H1 (cell line): ENCODE results near the gene AMN. TPM values are rescaled to one million over a fixed set of nuclear protein-coding genes. Genes with fewer than 3 reads are reported as not detected.
A peak's percentile ranks its signal among the peaks of the same experiment; 100 is the strongest.

Experiments used
- CTCF ChIA-PET: fragments of 300-600 bp; sonication (Branson Sonifier 250); formaldehyde crosslinking; loops from one replicate; lab custom pipeline; 2021; ENCODE audit not compliant: partially characterized antibody; lab: Charles Lee
- POLR2A ChIA-PET: fragments of 300-600 bp; sonication (Branson Sonifier 250); formaldehyde crosslinking; loops from one replicate; lab custom pipeline; 2021; ENCODE audit warnings: inconsistent platforms; ENCODE audit not compliant: partially characterized antibody; lab: Charles Lee
- DNase-seq, 2 experiments: peaks; one replicate each; pipeline versions ENCODE4 v3.0.0 to v3.0.0-alpha.2; 2010 to 2022; ENCODE audit warnings: low spot score in 2 of 2, low read depth in 1 of 2, mixed read lengths in 1 of 2
- FAIRE-seq: peaks from 2 replicates; lab custom pipeline; 2011; peaks lifted over from hg19 to GRCh38; lab: Jason Lieb, UNC
- H2AFZ ChIP-seq: 2 replicates; pipeline ENCODE4 v1.8.1; 2012; ENCODE audit warnings: low read length, inconsistent platforms
- H2AK5ac ChIP-seq: 2 replicates; pipeline ENCODE4 v1.6.1; 2013; ENCODE audit warnings: low read depth, low read length
- H2BK120ac ChIP-seq: replicated peaks from 2 replicates; pipeline ENCODE3; 2013; ENCODE audit warnings: low read depth, low read length, inconsistent platforms
- H2BK12ac ChIP-seq: 2 replicates; pipeline ENCODE4 v1.6.1; 2013; ENCODE audit warnings: low read depth, low read length
- H2BK15ac ChIP-seq: 2 replicates; pipeline ENCODE4 v1.6.1; 2013; ENCODE audit warnings: low read length
- H2BK20ac ChIP-seq: 2 replicates; pipeline ENCODE4 v1.6.1; 2013; ENCODE audit warnings: low read length
- H2BK5ac ChIP-seq: 2 replicates; pipeline ENCODE4 v1.6.1; 2013; ENCODE audit warnings: low read depth, low read length
- H3K14ac ChIP-seq: 2 replicates; pipeline ENCODE4 v1.6.1; 2013; ENCODE audit warnings: inconsistent platforms; ENCODE audit not compliant: insufficient read length
- H3K18ac ChIP-seq: 2 replicates; pipeline ENCODE4 v1.6.1; 2013; ENCODE audit warnings: low read length; ENCODE audit errors: extremely low read depth
- H3K23ac ChIP-seq: 2 replicates; pipeline ENCODE4 v1.6.1; 2013; ENCODE audit warnings: inconsistent platforms; ENCODE audit not compliant: insufficient read length
- H3K23me2 ChIP-seq: 2 replicates; pipeline ENCODE4 v1.6.1; 2013; ENCODE audit warnings: low read depth, low read length
- H3K27ac ChIP-seq: 2 replicates; pipeline ENCODE4 v1.6.1; 2011; ENCODE audit warnings: low read depth, low read length, inconsistent platforms
- H3K27me3 ChIP-seq, 4 experiments: replicated peaks in 1 of 4; 1 replicate in 1 of 4; 2 replicates in 3 of 4; pipeline versions ENCODE4 v1.6.1 to v1.8.1; 2011 to 2013; ENCODE audit warnings: low read length in 3 of 4, mild to moderate bottlenecking in 3 of 4, inconsistent platforms in 2 of 4, mixed read lengths in 2 of 4, moderate library complexity in 1 of 4; ENCODE audit not compliant: control insufficient read depth in 3 of 4, insufficient read depth in 3 of 4; ENCODE audit errors: extremely low read depth in 1 of 4
- H3K36me3 ChIP-seq, 4 experiments: 2 replicates each; pipeline versions ENCODE4 v1.6.1 to v1.8.1; 2011 to 2013; ENCODE audit warnings: mild to moderate bottlenecking in 4 of 4, low read length in 3 of 4, moderate library complexity in 2 of 4, control low read depth in 1 of 4, inconsistent platforms in 1 of 4; ENCODE audit not compliant: insufficient read depth in 4 of 4, control insufficient read depth in 2 of 4
- H3K4ac ChIP-seq: replicated peaks from 2 replicates; pipeline ENCODE3; 2013; ENCODE audit warnings: low read length, low read depth, mixed read lengths, inconsistent platforms; ENCODE audit not compliant: insufficient read length
- H3K4me1 ChIP-seq, 4 experiments: replicated peaks in 1 of 4; 1 replicate in 1 of 4; 2 replicates in 3 of 4; pipeline versions ENCODE4 v1.6.1 to v1.8.1; 2011 to 2013; ENCODE audit warnings: low read length in 3 of 4, inconsistent platforms in 2 of 4, mixed read lengths in 1 of 4; ENCODE audit not compliant: insufficient read depth in 4 of 4, control insufficient read depth in 3 of 4
- H3K4me2 ChIP-seq, 2 experiments: 2 replicates each; pipeline versions ENCODE4 v1.6.1 to v1.8.1; 2011 to 2013; ENCODE audit warnings: low read depth in 2 of 2, low read length in 2 of 2, control low read depth in 1 of 2, inconsistent platforms in 1 of 2, mild to moderate bottlenecking in 1 of 2; ENCODE audit not compliant: insufficient read depth in 1 of 2
- H3K4me3 ChIP-seq, 4 experiments: fragments of 200-600, 300-600 bp in 1 of 4; sonication (generic), shearing (Covaris generic), sonication (Bioruptor Twin) in 1 of 4; 2 replicates each; pipeline versions ENCODE4 v1.5.1 to v1.8.1; 2011 to 2016; ENCODE audit warnings: low read length in 4 of 4, low read depth in 3 of 4, control low read depth in 2 of 4, inconsistent platforms in 2 of 4, mild to moderate bottlenecking in 2 of 4, mixed read lengths in 1 of 4, moderate library complexity in 1 of 4; ENCODE audit not compliant: insufficient read depth in 2 of 4; ENCODE audit errors: extremely low read depth in 1 of 4
- H3K56ac ChIP-seq: replicated peaks from 2 replicates; pipeline ENCODE3; 2013; ENCODE audit warnings: low read depth, mild to moderate bottlenecking, mixed read lengths, low read length, inconsistent platforms; ENCODE audit not compliant: insufficient read length
- H3K79me1 ChIP-seq: 2 replicates; pipeline ENCODE4 v1.6.1; 2013; ENCODE audit warnings: low read depth, low read length, control low read depth
- H3K79me2 ChIP-seq, 2 experiments: 2 replicates each; pipeline versions ENCODE4 v1.6.1 to v1.8.1; 2012 to 2013; ENCODE audit warnings: low read length in 2 of 2, mild to moderate bottlenecking in 2 of 2, inconsistent platforms in 1 of 2; ENCODE audit not compliant: insufficient read depth in 2 of 2, control insufficient read depth in 1 of 2
- H3K9ac ChIP-seq, 4 experiments: replicated peaks in 1 of 4; 1 replicate in 1 of 4; 2 replicates in 3 of 4; pipeline versions ENCODE4 v1.6.1 to v1.8.1; 2011 to 2013; ENCODE audit warnings: low read depth in 3 of 4, low read length in 3 of 4, control low read depth in 2 of 4, mild to moderate bottlenecking in 2 of 4, moderate library complexity in 2 of 4, inconsistent platforms in 1 of 4; ENCODE audit errors: extremely low read depth in 1 of 4
- H3K9me3 ChIP-seq, 2 experiments: 2 replicates each; pipeline versions ENCODE4 v1.6.1 to v1.8.1; 2012 to 2013; ENCODE audit warnings: mild to moderate bottlenecking in 2 of 2, moderate library complexity in 2 of 2, control low read depth in 1 of 2, inconsistent platforms in 1 of 2, low read depth in 1 of 2, low read length in 1 of 2, mixed read lengths in 1 of 2; ENCODE audit not compliant: insufficient read depth in 2 of 2
- H4K20me1 ChIP-seq, 2 experiments: replicated peaks in 1 of 2; 2 replicates each; pipeline versions ENCODE3 to v1.8.1; 2011 to 2013; ENCODE audit warnings: inconsistent platforms in 2 of 2, low read length in 2 of 2, mild to moderate bottlenecking in 1 of 2; ENCODE audit not compliant: insufficient read depth in 2 of 2, control insufficient read depth in 1 of 2
- H4K5ac ChIP-seq: 2 replicates; pipeline ENCODE4 v1.6.1; 2013; ENCODE audit warnings: low read length, low read depth, mixed read lengths, inconsistent platforms; ENCODE audit not compliant: insufficient read length
- H4K8ac ChIP-seq: 2 replicates; pipeline ENCODE4 v1.8.0; 2013; ENCODE audit warnings: mild to moderate bottlenecking, moderate library complexity, low read length, inconsistent platforms; ENCODE audit not compliant: insufficient read depth; ENCODE audit errors: extremely low read depth
- H4K91ac ChIP-seq: replicated peaks from 2 replicates; pipeline ENCODE3; 2013; ENCODE audit warnings: low read length, mixed read lengths, inconsistent platforms; ENCODE audit not compliant: insufficient read length
- WGBS, 2 experiments: shearing (Covaris generic) in 1 of 2; methylation state at CpG; one replicate each; pipeline versions ENCODE4 v1.1.6 to v1.1.7; 2013 to 2015; ENCODE audit warnings: low lambda C conversion rate in 2 of 2, mixed read lengths in 2 of 2, inconsistent platforms in 1 of 2, low coverage in 1 of 2, missing lambda C conversion rate in 1 of 2; ENCODE audit not compliant: insufficient replicate concordance in 2 of 2, insufficient coverage in 1 of 2, insufficient read length in 1 of 2; ENCODE audit errors: extremely low coverage in 1 of 2, missing lambda C conversion rate in 1 of 2; 5-methylcytosine and 5-hydroxymethylcytosine counted together
- polyA plus RNA-seq, 7 experiments: library from polyadenylated mRNA; depleted of rRNA in 3 of 7; stranded (reverse) in 5 of 7; unstranded in 2 of 7; fragments of >200 nt in 5 of 7; fragments of 200-250 nt in 2 of 7; gene quantifications; 1 replicate in 5 of 7; 2 replicates in 1 of 7; 4 replicates in 1 of 7; pipeline versions ENCODE4 v1.2.1 to v1.2.3, GENCODE V29; 2011 to 2013; ENCODE audit warnings: missing spikeins in 2 of 7, mixed read lengths in 2 of 7
- total RNA-seq: library from RNA; stranded (reverse); fragmentation: NEBNext Ultra II Directional; extraction: Animal tissue kit (Norgen Biotek cat#: 25700); gene quantifications from 2 replicates; pipeline ENCODE4 v1.2.1, GENCODE V29; 2021

Gene AMN
- total and polyA plus RNA-seq, 2 of the 8 experiments (the other 6 are each of a cell fraction or from before 2014, with no cell fraction given), result 0.77 to 1.5 TPM

- CTCF ChIA-PET, result no interaction called here
- Histone ChIP-seq H3K18ac (no peak overlapping the region), H3K23ac (no peak overlapping the region), H3K9ac (no peak overlapping the region; a peak in 1 of 7 replicates), H3K23me2 (peaks cover 38% of the 10 kb centered on the region; the same call in 1 of the 2 replicates), H3K79me1 (no peaks in the 10 kb centered on the region), H3K27me3 (peaks cover 18 to 38% (median 32%) of the 10 kb centered on the region in 4 experiments; a peak in 6 of 7 replicates), H3K4ac (no peak overlapping the region), H4K8ac (no peak overlapping the region), H3K4me3 (no peak overlapping the region), H3K4me2 (no peak overlapping the region), H3K14ac (no peak overlapping the region), H4K20me1 (peaks cover 0 to 13% of the 10 kb centered on the region in 2 experiments), H3K56ac (peak overlapping the region; percentile 92), H3K36me3 (no peaks in the 10 kb centered on the region), H3K79me2 (no peaks in the 10 kb centered on the region), H4K5ac (no peak overlapping the region), H3K27ac (no peak overlapping the region), H2BK20ac (no peak overlapping the region), H3K4me1 (peaks cover 0 to 10% (median 5%) of the 10 kb centered on the region in 4 experiments; a peak in 6 of 7 replicates), H2BK5ac (no peak overlapping the region), H2AK5ac (no peak overlapping the region), H3K9me3 (no peaks in the 10 kb centered on the region; a peak in 1 of 4 replicates), H2BK15ac (no peak overlapping the region), H2AFZ (no peak overlapping the region), H2BK120ac (no peak overlapping the region), H4K91ac (no peak overlapping the region), H2BK12ac (no peak overlapping the region)
- DNase-seq (no peak), FAIRE-seq (no peak)
- 89 to 100% methylated on average over 2 to 5 of the region's 5 CpGs for WGBS, 2 experiments
- POLR2A ChIA-PET, result no interaction called here
These were observed 2.0 kb upstream of the AMN start for GRCh38 chr14:102920273-102920997.
